GM23248 (cell line): ENCODE data around the gene MDGA2.

ENCODE experiments used
- EZH2 ChIP-seq: fragments of 200-600 bp; sonication (generic); IDR thresholded peaks from 2 replicates; pipeline ENCODE4 v1.6.1; 2018; ENCODE audit warnings: antibody characterized with exemption, mild to moderate bottlenecking; ENCODE audit not compliant: insufficient read depth, poor library complexity, severe bottlenecking
- EZH2phosphoT487 ChIP-seq: fragments of 200-600 bp; sonication (generic); IDR thresholded peaks from 2 replicates; pipeline ENCODE4 v1.6.1; 2018; ENCODE audit warnings: antibody characterized with exemption, moderate library complexity, mild to moderate bottlenecking, low read depth; ENCODE audit not compliant: insufficient read depth

- no peak for TF ChIP-seq EZH2
- TF ChIP-seq EZH2phosphoT487: no peak
Observed at GRCh38 chr14:47662466-47662865, 12.9 kb downstream of the MDGA2 start.
